Myometrial cell (primary cell): ENCODE results near the gene OXTR. TPM values are rescaled to one million over a fixed set of nuclear protein-coding genes. Genes with fewer than 3 reads are reported as not detected.

Experiments
- total RNA-seq: library from RNA; depleted of rRNA; stranded (reverse); fragments of >200 nt; gene quantifications from 2 replicates; pipeline ENCODE4 v1.2.3, GENCODE V29; 2015

Gene OXTR
- 70.9 and 77.4 TPM in 2 replicates for total RNA-seq

GRCh38 chr3:8769088-8769822 lies at the start of gene OXTR:
Gene OXTR, minus strand, starts transcription at chr3:8769613. Its CDS starts 1,426 bp downstream, at chr3:8768187.

GRCh38 chr3:8733332-8734094 lies 35.9 kb downstream of the OXTR start, which contains the start of gene CAV3:
Gene CAV3, plus strand, starts transcription at chr3:8733802. Its CDS starts 75 bp downstream, at chr3:8733877.

Other genes with a start within 250 kb of the OXTR start
- not detected in 2 replicates for gene SSUH2, start 124.8 kb downstream of the OXTR start, total RNA-seq
- not detected in 2 replicates for gene CAV3, start 35.8 kb downstream of the OXTR start, total RNA-seq
- 6.1 and 7.4 TPM in 2 replicates for gene RAD18, start 193.9 kb upstream of the OXTR start, total RNA-seq